ENCODE measurements around the gene HMGN4.

The HMGN4 gene

GRCh38 chr6:26552205-26552604, 14.0 kb downstream of the HMGN4 start:
- DNase-seq (ENCODE audit: low read depth) = no peak

GRCh38 chr6:26552640-26553188, 14.5 kb downstream of the HMGN4 start:
- DNase-seq (ENCODE audit: low read depth) = no peak

GRCh38 chr6:26553264-26553634, 15.1 kb downstream of the HMGN4 start:
- DNase-seq (ENCODE audit: low read depth) = peak; percentile 69

DNA sequence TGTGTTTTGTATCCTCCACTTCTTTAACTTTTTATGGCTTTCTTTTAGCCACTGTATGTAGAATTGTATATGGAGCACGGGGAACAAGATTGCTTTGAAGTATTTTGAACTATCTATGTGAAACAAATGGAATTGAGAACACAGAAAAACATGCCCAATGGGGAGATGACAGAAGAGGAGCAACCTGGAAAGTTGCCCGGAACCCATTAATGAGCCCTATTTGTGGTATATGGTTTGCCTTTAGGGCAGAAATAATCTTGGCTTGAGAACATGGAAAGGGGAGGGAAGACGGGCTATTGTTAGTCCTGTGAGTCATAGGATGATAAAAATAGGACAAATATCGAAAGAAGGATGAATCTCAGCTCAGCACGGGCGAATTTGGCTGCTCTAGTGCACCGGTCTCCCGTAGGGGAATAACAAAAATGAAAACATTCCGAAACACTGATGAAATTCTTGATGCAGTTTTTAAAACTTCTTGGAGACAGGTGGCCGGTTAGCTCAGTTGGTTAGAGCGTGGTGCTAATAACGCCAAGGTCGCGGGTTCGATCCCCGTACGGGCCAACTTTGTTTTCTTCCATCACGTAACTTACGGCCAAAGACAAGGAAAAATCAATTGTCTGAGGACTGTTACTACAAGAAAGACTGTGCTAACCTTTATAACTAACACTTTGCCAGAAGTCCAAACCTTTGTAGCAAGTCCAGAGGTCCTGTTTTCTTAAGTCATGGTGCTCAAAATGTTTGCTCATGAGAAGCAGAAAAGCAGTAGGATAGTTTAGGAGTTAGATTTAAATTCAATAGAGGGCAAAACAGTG, 15.7 kb downstream of the HMGN4 start:
- peak; percentile 62 for DNase-seq (ENCODE audit: low read depth)

DNA sequence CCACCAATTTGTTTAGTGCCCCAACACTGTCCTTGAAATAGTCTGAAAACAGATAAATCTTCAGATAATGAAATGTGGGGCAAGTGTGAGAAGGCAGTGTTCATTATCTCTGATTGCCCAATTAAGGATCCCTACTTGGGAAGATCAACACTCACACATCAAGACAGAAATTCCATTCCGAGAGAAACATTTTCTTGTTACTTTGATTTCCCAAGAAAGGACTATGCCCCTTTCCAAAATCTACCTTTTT, 16.2 kb downstream of the HMGN4 start:
- DNase-seq (ENCODE audit: low read depth) = no peak

GRCh38 chr6:26554697-26555504, 16.7 kb downstream of the HMGN4 start:
- no peak for DNase-seq (ENCODE audit: low read depth)

GRCh38 chr6:26555505-26556262, 17.5 kb downstream of the HMGN4 start:
- no peak for DNase-seq (ENCODE audit: low read depth)

DNA sequence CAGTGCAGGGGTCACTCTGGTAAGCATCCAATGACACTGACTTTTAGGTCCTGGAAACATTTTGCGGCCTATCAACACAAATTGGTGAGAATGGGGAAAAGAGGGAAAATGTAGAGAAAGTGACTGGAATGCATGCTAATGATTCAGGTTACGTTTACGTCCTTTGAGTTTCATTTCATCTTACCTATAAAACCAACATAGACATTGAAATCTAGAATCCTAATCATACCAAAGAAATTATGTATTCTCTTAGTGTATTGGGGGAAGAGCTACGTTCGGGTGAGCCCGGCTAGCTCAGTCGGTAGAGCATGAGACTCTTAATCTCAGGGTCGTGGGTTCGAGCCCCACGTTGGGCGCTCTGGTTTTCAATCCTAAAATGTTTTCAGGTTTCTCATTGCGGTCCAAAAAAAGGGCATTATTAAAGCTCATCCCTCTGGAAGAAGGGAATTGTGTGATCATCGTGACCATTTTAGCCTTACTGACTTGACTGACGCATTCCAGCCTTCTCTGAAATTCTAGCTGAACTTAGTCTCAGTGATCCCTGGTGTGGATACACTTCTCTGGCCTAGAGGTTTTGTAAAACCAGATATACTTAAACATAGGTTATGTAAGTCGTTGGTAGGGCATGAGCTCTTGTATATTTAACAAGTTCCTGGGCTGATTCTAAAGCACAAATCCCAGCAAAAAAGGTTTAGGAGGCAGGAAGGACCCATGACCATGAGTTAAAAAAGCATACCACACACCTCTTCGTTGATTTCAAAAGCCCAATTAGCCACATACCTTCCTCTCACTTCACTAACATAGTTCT, 18.3 kb downstream of the HMGN4 start:
- DNase-seq (ENCODE audit: low read depth) = no peak

GRCh38 chr6:26561533-26562466, 23.6 kb downstream of the HMGN4 start:
- DNase-seq (ENCODE audit: low read depth) = no peak

GRCh38 chr6:26563488-26563887, 25.3 kb downstream of the HMGN4 start:
- DNase-seq (ENCODE audit: low read depth) = no peak

DNA sequence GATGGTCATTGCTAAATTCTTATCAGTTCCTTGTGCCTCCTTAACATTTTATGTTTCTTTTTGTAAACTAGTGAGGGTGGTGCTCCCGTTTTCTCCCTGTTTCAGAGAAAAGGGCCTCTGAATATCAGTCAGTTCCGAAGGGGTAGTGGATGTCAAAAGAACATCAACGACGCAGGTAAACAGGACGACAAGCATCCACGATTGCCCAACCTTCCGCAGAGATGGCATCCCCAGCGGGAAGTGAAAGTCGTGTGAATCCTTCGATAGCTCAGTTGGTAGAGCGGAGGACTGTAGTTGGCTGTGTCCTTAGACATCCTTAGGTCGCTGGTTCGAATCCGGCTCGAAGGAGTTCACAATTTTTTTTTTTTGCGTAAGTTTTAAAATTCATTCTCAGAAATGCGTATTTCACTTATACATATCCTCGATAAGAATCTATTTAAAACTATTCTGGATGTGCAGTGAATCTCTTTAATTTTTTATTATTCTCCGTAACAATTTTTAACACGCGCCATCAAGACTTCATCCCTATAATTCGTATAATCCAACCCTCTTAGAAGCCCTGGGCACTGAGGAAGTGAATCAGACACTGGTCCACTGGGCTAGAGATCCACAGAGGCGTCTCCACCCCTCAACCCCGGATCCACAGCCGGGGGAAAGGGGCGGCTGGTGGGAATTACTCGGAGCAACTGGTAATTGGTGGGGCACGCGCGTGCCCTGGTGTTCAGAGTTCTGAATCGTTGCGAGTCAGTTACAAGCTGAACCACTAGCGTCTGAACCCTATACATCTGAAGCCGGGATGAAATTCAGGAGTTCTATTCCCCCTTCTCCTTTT, 30.7 kb downstream of the HMGN4 start:
- DNase-seq (ENCODE audit: low read depth) = peak; percentile 99

- no peak for DNase-seq (ENCODE audit: low read depth)
Observed at GRCh38 chr6:26569433-26569764, 31.2 kb downstream of the HMGN4 start.

GRCh38 chr6:26570027-26570809, 32.1 kb downstream of the HMGN4 start:
- DNase-seq (ENCODE audit: low read depth) = no peak

GRCh38 chr6:26571592-26572296, 33.6 kb downstream of the HMGN4 start:
- DNase-seq (ENCODE audit: low read depth) = no peak

DNA sequence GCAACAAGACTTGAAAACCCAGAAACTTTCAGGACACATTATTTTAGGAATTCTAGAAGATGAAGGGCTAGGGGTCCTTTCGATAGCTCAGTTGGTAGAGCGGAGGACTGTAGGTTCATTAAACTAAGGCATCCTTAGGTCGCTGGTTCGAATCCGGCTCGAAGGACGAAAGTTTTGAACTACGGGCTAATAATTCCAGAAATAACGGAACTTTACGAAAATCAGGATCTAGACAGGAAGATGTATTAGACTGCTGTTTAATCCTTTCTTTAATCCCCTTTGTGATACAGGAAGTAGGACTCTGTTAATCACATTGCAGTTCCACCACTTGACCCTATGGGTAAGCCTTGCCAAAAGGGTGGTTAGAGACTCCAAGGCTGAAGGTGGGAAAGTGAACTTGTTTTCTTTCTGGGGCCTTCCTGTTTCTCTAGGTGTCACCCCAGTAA, 37.4 kb downstream of the HMGN4 start:
- no peak for DNase-seq (ENCODE audit: low read depth)

DNA sequence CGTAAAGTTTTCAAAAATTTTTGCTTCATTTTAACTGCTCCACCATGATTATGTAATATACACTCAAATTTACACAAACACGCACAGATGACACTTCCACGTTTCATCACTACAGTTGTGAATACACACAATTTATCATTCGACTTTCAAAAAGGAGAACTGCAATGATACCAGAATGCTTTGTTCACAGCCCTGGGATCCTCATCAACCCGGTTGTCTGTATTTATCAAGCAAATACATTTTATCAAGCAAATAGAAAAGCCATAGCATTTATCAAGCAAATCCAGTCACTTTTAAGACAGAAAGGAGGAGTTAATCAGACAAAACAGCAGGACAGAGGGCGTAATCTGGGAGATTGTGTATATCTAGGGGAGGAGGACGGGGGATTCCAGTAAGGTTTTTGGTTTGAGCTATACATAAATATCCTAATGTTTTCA, 38.3 kb downstream of the HMGN4 start:
- no peak for DNase-seq (ENCODE audit: low read depth)

- DNase-seq (ENCODE audit: low read depth) = no peak
Observed at GRCh38 chr6:26576929-26577719, 39.0 kb downstream of the HMGN4 start.

DNA sequence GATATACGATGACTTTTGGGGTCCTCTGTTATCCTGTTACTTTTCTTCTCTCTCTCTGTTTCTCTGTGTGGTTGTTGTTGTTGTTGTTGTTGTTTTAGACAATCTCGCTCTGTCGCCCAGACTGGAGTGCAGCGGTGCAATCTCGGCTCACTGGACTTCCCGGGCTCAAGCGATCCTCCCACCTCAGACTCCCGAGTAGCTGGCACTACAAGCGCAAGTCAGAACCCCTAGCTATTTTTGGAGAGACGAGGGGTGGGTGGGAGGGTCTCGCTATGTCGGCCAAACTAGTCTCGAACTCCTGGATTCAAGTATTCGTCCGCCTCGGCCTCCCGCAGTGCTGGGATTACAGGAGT, 39.5 kb downstream of the HMGN4 start:
- no peak for DNase-seq (ENCODE audit: low read depth)

Data from activated gamma-delta T cell treated with anti-CD3 and anti-CD28 coated beads, Interleukin-2, amount 50 U/mL, for 16 hours (primary cell).